HepG2 (cell line): ENCODE data around the gene NBEAL2. TPM values are rescaled to one million over a fixed set of nuclear protein-coding genes. Genes with fewer than 3 reads are reported as not detected.

Experiments
- ATAC-seq: fragments of 200-7000 bp; cut with Tn5 transposase; 3 replicates; pipeline ENCODE4 v1.9.1; 2020; ENCODE audit warnings: mild to moderate bottlenecking, moderate library complexity
- BruUV-seq: library from RNA; stranded (reverse); fragments of 400-500 nt; replicated peaks from 2 replicates; lab custom pipeline; 2021; lab: Mats Ljungman, UMichigan
- CTCF ChIA-PET: fragments of 300-600 bp; formaldehyde crosslinking; extraction: SDS; loops from one replicate; lab custom pipeline; 2021; ENCODE audit warnings: low total read pairs, inconsistent platforms, low intra/inter-chr PET ratio; lab: Yijun Ruan, JAX
- POLR2A ChIA-PET: fragments of 350-600 bp; sonication (Branson Sonifier 250); formaldehyde crosslinking; loops from one replicate; lab custom pipeline; 2020; ENCODE audit warnings: antibody characterized with exemption, inconsistent platforms; lab: Yijun Ruan, JAX
- DNase-seq: peaks from one replicate; pipeline ENCODE4 v3.0.0-alpha.2; 2015; ENCODE audit warnings: low spot score
- FAIRE-seq: peaks from 3 replicates; lab custom pipeline; 2011; peaks lifted over from hg19 to GRCh38; lab: Jason Lieb, UNC
- H2AFZ ChIP-seq: one replicate; pipeline ENCODE4 v1.6.1; 2011; ENCODE audit warnings: low read length, inconsistent platforms
- H3K27ac ChIP-seq: fragments of 300-600 bp; 3 replicates; pipeline ENCODE4 v1.8.0; 2011; ENCODE audit warnings: mixed run types, mild to moderate bottlenecking, mixed read lengths, low read length, inconsistent platforms; ENCODE audit not compliant: insufficient read depth; ENCODE audit errors: extremely low read length
- H3K27me3 ChIP-seq, 2 experiments: fragments of 200-600 bp in 1 of 2; 2 replicates in 1 of 2; 3 replicates in 1 of 2; pipeline versions ENCODE4 v1.6.0 to v1.8.0; 2011; ENCODE audit warnings: low read length in 2 of 2, mild to moderate bottlenecking in 2 of 2, moderate library complexity in 2 of 2, inconsistent platforms in 1 of 2; ENCODE audit not compliant: insufficient read depth in 2 of 2, control insufficient read depth in 1 of 2
- H3K36me3 ChIP-seq, 2 experiments: fragments of 200-600 bp in 1 of 2; replicated peaks in 1 of 2; 2 replicates in 1 of 2; 3 replicates in 1 of 2; pipeline versions ENCODE4 v1.5.1 to v1.8.0; 2011; ENCODE audit warnings: low read length in 2 of 2, inconsistent platforms in 1 of 2; ENCODE audit not compliant: insufficient read depth in 2 of 2, control insufficient read depth in 1 of 2
- H3K4me1 ChIP-seq: 2 replicates; pipeline ENCODE4 v1.5.1; 2012; ENCODE audit warnings: low read length, inconsistent platforms; ENCODE audit not compliant: insufficient read depth
- H3K4me2 ChIP-seq: 2 replicates; pipeline ENCODE4 v1.6.0; 2011; ENCODE audit warnings: low read depth, low read length, inconsistent platforms
- H3K4me3 ChIP-seq, 3 experiments: fragments of 200-600 bp in 1 of 3; sonication (generic), shearing (Covaris generic) in 1 of 3; replicated peaks in 1 of 3; 2 replicates each; pipeline ENCODE4 v1.5.1; 2011 to 2016; ENCODE audit warnings: low read length in 3 of 3, inconsistent platforms in 2 of 3, low read depth in 2 of 3, mild to moderate bottlenecking in 2 of 3, control low read depth in 1 of 3, mixed read lengths in 1 of 3; ENCODE audit not compliant: insufficient read depth in 1 of 3
- H3K79me2 ChIP-seq: one replicate; pipeline ENCODE4 v1.6.1; 2011; ENCODE audit warnings: low read length, inconsistent platforms; ENCODE audit not compliant: insufficient read depth
- H3K9ac ChIP-seq: 2 replicates; pipeline ENCODE4 v1.6.0; 2011; ENCODE audit warnings: mild to moderate bottlenecking, low read depth, low read length, inconsistent platforms; ENCODE audit not compliant: insufficient read depth
- H3K9me3 ChIP-seq: 2 replicates; pipeline ENCODE4 v1.5.1; 2012; ENCODE audit warnings: mild to moderate bottlenecking, low read length
- H4K20me1 ChIP-seq: 2 replicates; pipeline ENCODE4 v1.6.0; 2011; ENCODE audit warnings: inconsistent platforms, mild to moderate bottlenecking, low read length, moderate library complexity; ENCODE audit not compliant: insufficient read depth
- AKAP8 ChIP-seq: sonication (generic); formaldehyde crosslinking; IDR thresholded peaks from 2 replicates; pipeline ENCODE4 v1.5.1; 2020; ENCODE audit warnings: mild to moderate bottlenecking, missing genetic modification reagents
- DNMT1 ChIP-seq: sonication (generic); formaldehyde crosslinking; IDR thresholded peaks from 2 replicates; pipeline ENCODE4 v1.5.1; 2020; ENCODE audit warnings: mild to moderate bottlenecking, missing genetic modification reagents
- ESRRA ChIP-seq: sonication (generic); formaldehyde crosslinking; IDR thresholded peaks from 2 replicates; pipeline ENCODE4 v1.5.1; 2020; ENCODE audit warnings: mild to moderate bottlenecking, low read depth, missing genetic modification reagents
- FLYWCH1 ChIP-seq: sonication (generic); formaldehyde crosslinking; IDR thresholded peaks from 2 replicates; pipeline ENCODE4 v1.8.1; 2023; ENCODE audit warnings: mild to moderate bottlenecking, missing genetic modification reagents
- KAT7 ChIP-seq: IDR thresholded peaks from 2 replicates; pipeline ENCODE4 v1.6.1; 2018; ENCODE audit warnings: borderline replicate concordance, missing compliant biosample characterization
- MXD4 ChIP-seq: IDR thresholded peaks from 2 replicates; pipeline ENCODE4 v1.6.1; 2016; ENCODE audit warnings: mild to moderate bottlenecking, missing biosample characterization, missing genetic modification reagents
- NR2F2 ChIP-seq: IDR thresholded peaks from 2 replicates; pipeline ENCODE4 v1.6.1; 2012; ENCODE audit warnings: low read depth, inconsistent platforms, borderline replicate concordance
- PLRG1 ChIP-seq: fragments of 450-650 bp; conservative IDR thresholded peaks from 2 replicates; pipeline ENCODE4 v1.6.1; 2016
- ZFX ChIP-seq: sonication (generic); formaldehyde crosslinking; IDR thresholded peaks from 2 replicates; pipeline ENCODE4 v1.4.0; 2020; ENCODE audit warnings: mild to moderate bottlenecking, low read depth, missing genetic modification reagents, moderate library complexity
- ZFY ChIP-seq: sonication (generic); formaldehyde crosslinking; IDR thresholded peaks from 2 replicates; pipeline ENCODE4 v1.4.0; 2020; ENCODE audit warnings: missing genetic modification reagents
- ZNF136 ChIP-seq: sonication (generic); formaldehyde crosslinking; IDR thresholded peaks from 2 replicates; pipeline ENCODE4 v1.8.1; 2022; ENCODE audit warnings: low read depth, mild to moderate bottlenecking, moderate library complexity, missing genetic modification reagents
- ZNF260 ChIP-seq: sonication (generic); formaldehyde crosslinking; IDR thresholded peaks from 2 replicates; pipeline ENCODE4 v1.4.0; 2020; ENCODE audit warnings: missing genetic modification reagents, low read depth, mild to moderate bottlenecking, borderline replicate concordance
- ZNF678 ChIP-seq: sonication (generic); formaldehyde crosslinking; IDR thresholded peaks from 2 replicates; pipeline ENCODE4 v1.4.0; 2020; ENCODE audit warnings: mild to moderate bottlenecking, missing genetic modification reagents
- ZNF761 ChIP-seq: sonication (generic); formaldehyde crosslinking; conservative IDR thresholded peaks from 2 replicates; pipeline ENCODE4 v1.4.0; 2020; ENCODE audit warnings: mild to moderate bottlenecking, missing genetic modification reagents
- WGBS: methylation state at CpG from one replicate; pipeline ENCODE4 v1.1.6; 2017; ENCODE audit warnings: low lambda C conversion rate; 5-methylcytosine and 5-hydroxymethylcytosine counted together
- in situ Hi-C: cut with HindIII; loops from 2 replicates; pipeline ENCODE4 v1.10.0; 2017; ENCODE audit warnings: low pct_unique_long_range_greater_than_20kb; ENCODE audit not compliant: extremely low pct_ligation_motif_present
- intact Hi-C: fragments of 100-400 bp; cut with micrococcal nuclease; formaldehyde crosslinking; loops from one replicate; pipeline ENCODE4 v1.10.0; 2022; ENCODE audit not compliant: unreplicated experiment
- polyA plus RNA-seq, 8 experiments: library from polyadenylated mRNA; depleted of rRNA in 3 of 8; stranded (reverse) in 7 of 8; unstranded in 1 of 8; fragments of >200 nt; fragmentation: Illumina TruSeq in 4 of 8; extraction: Trizol in 4 of 8; gene quantifications; 2 replicates each; pipeline versions ENCODE4 v1.2.1 to v1.2.3, GENCODE V29; 2011 to 2016; ENCODE audit warnings: low read depth in 4 of 8, missing spikeins in 1 of 8, mixed read lengths in 1 of 8; ENCODE audit not compliant: insufficient read depth in 1 of 8
- total RNA-seq, 5 experiments: library from RNA; depleted of rRNA; stranded (reverse); fragments of >200 nt; fragmentation: Illumina TruSeq; extraction: Trizol; gene quantifications; 2 replicates each; pipeline ENCODE4 v1.2.3, GENCODE V29; 2016; ENCODE audit warnings: low read depth in 1 of 5
- TF ChIP-seq, protein P1 (sequence below): sonication (generic); formaldehyde crosslinking; IDR thresholded peaks from 2 replicates; pipeline ENCODE4 v1.4.0; 2020; ENCODE audit warnings: mild to moderate bottlenecking, missing genetic modification reagents
- TF ChIP-seq, protein P2 (sequence below): sonication (generic); formaldehyde crosslinking; IDR thresholded peaks from 2 replicates; pipeline ENCODE4 v1.5.0; 2020; ENCODE audit warnings: mild to moderate bottlenecking, missing genetic modification reagents, moderate library complexity

The NBEAL2 gene
- total and polyA plus RNA-seq, 2 of the 13 experiments (the other 11 are each of a cell fraction or from before 2014, with no cell fraction given): 9.7 to 12.4 TPM

- CTCF ChIA-PET: no interaction called here
- POLR2A ChIA-PET: no interaction called here
- H3K9me3 ChIP-seq: no peaks in the 10 kb centered on the region
Observed at GRCh38 chr3:47007001-47007400, 27.5 kb downstream of the NBEAL2 start.

More at GRCh38 chr3:47007001-47007400, 27.5 kb downstream of the NBEAL2 start:
- Histone ChIP-seq H3K27ac (no peak overlapping the region), H3K4me3 (no peak overlapping the region), H3K27me3 (no peaks in the 10 kb centered on the region), H2AFZ (no peak overlapping the region), H3K79me2 (no peaks in the 10 kb centered on the region), H3K36me3 (peaks cover 5 to 28% of the 10 kb centered on the region in 2 experiments), H3K4me2 (no peak overlapping the region), H3K4me1 (no peaks in the 10 kb centered on the region), H4K20me1 (no peaks in the 10 kb centered on the region), H3K9ac (no peak overlapping the region)
- DNase-seq: no peak
- ATAC-seq: no peak
- TF ChIP-seq ZFX (CRISPR knock-in tag): no peak
- no peak for TF ChIP-seq NR2F2
- TF ChIP-seq, protein P1, sequence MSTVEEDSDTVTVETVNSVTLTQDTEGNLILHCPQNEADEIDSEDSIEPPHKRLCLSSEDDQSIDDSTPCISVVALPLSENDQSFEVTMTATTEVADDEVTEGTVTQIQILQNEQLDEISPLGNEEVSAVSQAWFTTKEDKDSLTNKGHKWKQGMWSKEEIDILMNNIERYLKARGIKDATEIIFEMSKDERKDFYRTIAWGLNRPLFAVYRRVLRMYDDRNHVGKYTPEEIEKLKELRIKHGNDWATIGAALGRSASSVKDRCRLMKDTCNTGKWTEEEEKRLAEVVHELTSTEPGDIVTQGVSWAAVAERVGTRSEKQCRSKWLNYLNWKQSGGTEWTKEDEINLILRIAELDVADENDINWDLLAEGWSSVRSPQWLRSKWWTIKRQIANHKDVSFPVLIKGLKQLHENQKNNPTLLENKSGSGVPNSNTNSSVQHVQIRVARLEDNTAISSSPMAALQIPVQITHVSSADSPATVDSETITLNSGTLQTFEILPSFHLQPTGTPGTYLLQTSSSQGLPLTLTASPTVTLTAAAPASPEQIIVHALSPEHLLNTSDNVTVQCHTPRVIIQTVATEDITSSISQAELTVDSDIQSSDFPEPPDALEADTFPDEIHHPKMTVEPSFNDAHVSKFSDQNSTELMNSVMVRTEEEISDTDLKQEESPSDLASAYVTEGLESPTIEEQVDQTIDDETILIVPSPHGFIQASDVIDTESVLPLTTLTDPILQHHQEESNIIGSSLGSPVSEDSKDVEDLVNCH: no peak
- no peak for TF ChIP-seq PLRG1
- no peak for TF ChIP-seq DNMT1
- no peak for TF ChIP-seq ZNF678 (CRISPR knock-in tag)
- no peak for TF ChIP-seq ZNF260
- no peak for TF ChIP-seq ZNF136 (CRISPR knock-in tag)
- no peak for TF ChIP-seq ZFY (CRISPR knock-in tag)
- no peak for TF ChIP-seq FLYWCH1 (CRISPR knock-in tag)
- TF ChIP-seq MXD4 (CRISPR knock-in tag): no peak
- no peak for TF ChIP-seq ESRRA (CRISPR knock-in tag)
- TF ChIP-seq ZNF761: no peak
- TF ChIP-seq AKAP8 (CRISPR knock-in tag): no peak
- TF ChIP-seq KAT7: no peak
- TF ChIP-seq, protein P2, sequence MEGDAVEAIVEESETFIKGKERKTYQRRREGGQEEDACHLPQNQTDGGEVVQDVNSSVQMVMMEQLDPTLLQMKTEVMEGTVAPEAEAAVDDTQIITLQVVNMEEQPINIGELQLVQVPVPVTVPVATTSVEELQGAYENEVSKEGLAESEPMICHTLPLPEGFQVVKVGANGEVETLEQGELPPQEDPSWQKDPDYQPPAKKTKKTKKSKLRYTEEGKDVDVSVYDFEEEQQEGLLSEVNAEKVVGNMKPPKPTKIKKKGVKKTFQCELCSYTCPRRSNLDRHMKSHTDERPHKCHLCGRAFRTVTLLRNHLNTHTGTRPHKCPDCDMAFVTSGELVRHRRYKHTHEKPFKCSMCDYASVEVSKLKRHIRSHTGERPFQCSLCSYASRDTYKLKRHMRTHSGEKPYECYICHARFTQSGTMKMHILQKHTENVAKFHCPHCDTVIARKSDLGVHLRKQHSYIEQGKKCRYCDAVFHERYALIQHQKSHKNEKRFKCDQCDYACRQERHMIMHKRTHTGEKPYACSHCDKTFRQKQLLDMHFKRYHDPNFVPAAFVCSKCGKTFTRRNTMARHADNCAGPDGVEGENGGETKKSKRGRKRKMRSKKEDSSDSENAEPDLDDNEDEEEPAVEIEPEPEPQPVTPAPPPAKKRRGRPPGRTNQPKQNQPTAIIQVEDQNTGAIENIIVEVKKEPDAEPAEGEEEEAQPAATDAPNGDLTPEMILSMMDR: no peak
- no TSS peak for BruUV-seq
- 91% methylated on average over 3 of the region's 3 CpGs for WGBS
- in situ Hi-C loops: no loop called here
- FAIRE-seq: no peak
- intact Hi-C loops: no loop called here
